ENCODE results near the gene TANC2. TPM values are rescaled to one million over a fixed set of nuclear protein-coding genes. Genes with fewer than 3 reads are reported as not detected.

The TANC2 gene
- 84.2 and 139 TPM in 2 replicates for total RNA-seq

- TF ChIP-seq, protein P1, sequence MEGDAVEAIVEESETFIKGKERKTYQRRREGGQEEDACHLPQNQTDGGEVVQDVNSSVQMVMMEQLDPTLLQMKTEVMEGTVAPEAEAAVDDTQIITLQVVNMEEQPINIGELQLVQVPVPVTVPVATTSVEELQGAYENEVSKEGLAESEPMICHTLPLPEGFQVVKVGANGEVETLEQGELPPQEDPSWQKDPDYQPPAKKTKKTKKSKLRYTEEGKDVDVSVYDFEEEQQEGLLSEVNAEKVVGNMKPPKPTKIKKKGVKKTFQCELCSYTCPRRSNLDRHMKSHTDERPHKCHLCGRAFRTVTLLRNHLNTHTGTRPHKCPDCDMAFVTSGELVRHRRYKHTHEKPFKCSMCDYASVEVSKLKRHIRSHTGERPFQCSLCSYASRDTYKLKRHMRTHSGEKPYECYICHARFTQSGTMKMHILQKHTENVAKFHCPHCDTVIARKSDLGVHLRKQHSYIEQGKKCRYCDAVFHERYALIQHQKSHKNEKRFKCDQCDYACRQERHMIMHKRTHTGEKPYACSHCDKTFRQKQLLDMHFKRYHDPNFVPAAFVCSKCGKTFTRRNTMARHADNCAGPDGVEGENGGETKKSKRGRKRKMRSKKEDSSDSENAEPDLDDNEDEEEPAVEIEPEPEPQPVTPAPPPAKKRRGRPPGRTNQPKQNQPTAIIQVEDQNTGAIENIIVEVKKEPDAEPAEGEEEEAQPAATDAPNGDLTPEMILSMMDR (IDR thresholded peaks at IDR 0.05; ENCODE audit: insufficient read depth, low read length, severe bottlenecking), result peak; percentile 0
- no peaks in the 10 kb centered on the region for H3K27me3 ChIP-seq (ENCODE audit: control insufficient read depth, insufficient read depth, low read length)
- FAIRE-seq (no peak), DNase-seq (ENCODE audit: low read depth) (peak; percentile 50)
- peak within 1 kb of the TSS; percentile 84 for H3K4me3 ChIP-seq (ENCODE audit: low read depth, low read length)
- no peaks in the 10 kb centered on the region for H3K36me3 ChIP-seq (ENCODE audit: control insufficient read depth, insufficient read depth, low read length)
Observed at GRCh38 chr17:62965686-62966425, at the start of gene TANC2. Gene TANC2 (plus strand): TSS chr17:62966235. CDS start chr17:63009560, 43,325 bp downstream.

- TF ChIP-seq, protein P1 (IDR thresholded peaks at IDR 0.05; ENCODE audit: insufficient read depth, low read length, severe bottlenecking), result no peak
- no peak for DNase-seq (ENCODE audit: low read depth)
- Histone ChIP-seq H3K27me3 (ENCODE audit: control insufficient read depth, insufficient read depth, low read length) (no peaks in the 10 kb centered on the region), H3K4me3 (ENCODE audit: low read depth, low read length) (no peak overlapping the region), H3K36me3 (ENCODE audit: control insufficient read depth, insufficient read depth, low read length) (no peaks in the 10 kb centered on the region)
- FAIRE-seq, result peak; percentile 13
Observed at GRCh38 chr17:62916684-62917571, 49.1 kb upstream of the TANC2 start.

DNA sequence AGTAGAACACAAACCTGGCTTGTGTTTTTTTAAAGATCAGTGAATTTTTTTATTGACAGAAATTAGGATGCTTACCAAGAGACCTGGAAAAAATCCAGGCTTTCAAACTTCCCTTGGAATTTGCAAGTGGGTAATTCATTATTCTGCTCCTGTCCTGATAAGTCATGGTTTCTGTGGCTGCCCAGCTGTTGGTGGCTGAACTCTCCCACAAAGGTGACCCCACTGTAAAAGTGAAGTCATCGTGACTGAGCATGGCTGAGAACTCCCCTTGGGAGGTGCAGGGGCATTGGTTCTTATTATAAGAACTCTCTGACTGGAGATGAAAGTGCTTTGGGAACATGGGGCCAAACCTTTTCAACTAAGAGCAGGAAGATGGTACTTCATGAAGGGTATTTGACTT is 46.6 kb upstream of the TANC2 start:
- DNase-seq (ENCODE audit: low read depth) (no peak), FAIRE-seq (no peak)
- H3K4me3 ChIP-seq (ENCODE audit: low read depth, low read length), result no peak overlapping the region
- TF ChIP-seq, protein P1 (IDR thresholded peaks at IDR 0.05; ENCODE audit: insufficient read depth, low read length, severe bottlenecking), result no peak
- no peaks in the 10 kb centered on the region for H3K27me3 ChIP-seq (ENCODE audit: control insufficient read depth, insufficient read depth, low read length)
- no peaks in the 10 kb centered on the region for H3K36me3 ChIP-seq (ENCODE audit: control insufficient read depth, insufficient read depth, low read length)

- Histone ChIP-seq H3K4me3 (ENCODE audit: low read depth, low read length) (no peak overlapping the region), H3K36me3 (ENCODE audit: control insufficient read depth, insufficient read depth, low read length) (no peaks in the 10 kb centered on the region), H3K27me3 (ENCODE audit: control insufficient read depth, insufficient read depth, low read length) (no peaks in the 10 kb centered on the region)
- FAIRE-seq (no peak), DNase-seq (ENCODE audit: low read depth) (no peak)
- TF ChIP-seq, protein P1 (IDR thresholded peaks at IDR 0.05; ENCODE audit: insufficient read depth, low read length, severe bottlenecking), result no peak
Observed at GRCh38 chr17:62920300-62920699, 45.7 kb upstream of the TANC2 start.

GRCh38 chr17:62921817-62922216 is 44.2 kb upstream of the TANC2 start:
- FAIRE-seq (no peak), DNase-seq (ENCODE audit: low read depth) (no peak)
- no peaks in the 10 kb centered on the region for H3K27me3 ChIP-seq (ENCODE audit: control insufficient read depth, insufficient read depth, low read length)
- no peak overlapping the region for H3K4me3 ChIP-seq (ENCODE audit: low read depth, low read length)
- TF ChIP-seq, protein P1 (IDR thresholded peaks at IDR 0.05; ENCODE audit: insufficient read depth, low read length, severe bottlenecking), result no peak
- H3K36me3 ChIP-seq (ENCODE audit: control insufficient read depth, insufficient read depth, low read length), result no peaks in the 10 kb centered on the region

Measured in bronchial epithelial cell (primary cell).